ENCODE results near the gene PPARD.
"Not testable (repeated sequence)": the region's sequence is repeated elsewhere in the genome, so short reads cannot be mapped to it uniquely, and the experiment has no call there.

PPARD gene

GRCh38 chr6:35312807-35313206, 29.6 kb upstream of the PPARD start:
- DNase-seq, result no peak

- no peak for DNase-seq
Observed at GRCh38 chr6:35317483-35318195, 24.7 kb upstream of the PPARD start.

GRCh38 chr6:35318196-35319171, 23.9 kb upstream of the PPARD start:
- no peak for DNase-seq

GRCh38 chr6:35319346-35320030, 22.9 kb upstream of the PPARD start:
- no peak for DNase-seq

GRCh38 chr6:35320031-35320410, 22.3 kb upstream of the PPARD start:
- no peak for DNase-seq

GRCh38 chr6:35321091-35321490, 21.3 kb upstream of the PPARD start:
- DNase-seq, result no peak

- peak; percentile 62 for DNase-seq
Observed at GRCh38 chr6:35327349-35328027, 14.9 kb upstream of the PPARD start.

GRCh38 chr6:35328108-35328723, 14.1 kb upstream of the PPARD start:
- DNase-seq, result no peak

GRCh38 chr6:35328965-35329364, 13.4 kb upstream of the PPARD start:
- not testable (repeated sequence) for DNase-seq

GRCh38 chr6:35330541-35331119, 11.7 kb upstream of the PPARD start:
- DNase-seq, result no peak

- DNase-seq, result not testable (repeated sequence)
Observed at GRCh38 chr6:35332074-35332887, 10.1 kb upstream of the PPARD start.

- no peak for DNase-seq
Observed at GRCh38 chr6:35341557-35341956, 801 bp upstream of the PPARD start.

- no peak for DNase-seq
Observed at GRCh38 chr6:35343092-35343834, 905 bp downstream of the PPARD start.

- no peak for DNase-seq
Observed at GRCh38 chr6:35343835-35344550, 1.6 kb downstream of the PPARD start.

GRCh38 chr6:35351422-35351821, 9.1 kb downstream of the PPARD start:
- no peak for DNase-seq

GRCh38 chr6:35352735-35353134, 10.4 kb downstream of the PPARD start:
- DNase-seq, result no peak

- DNase-seq, result no peak
Observed at GRCh38 chr6:35354361-35355135, 12.2 kb downstream of the PPARD start.

GRCh38 chr6:35356391-35356790, 14.0 kb downstream of the PPARD start:
- no peak for DNase-seq

- DNase-seq, result no peak
Observed at GRCh38 chr6:35357677-35358076, 15.3 kb downstream of the PPARD start.

All from stimulated activated CD4-positive, alpha-beta T cell treated with anti-CD3 and anti-CD28 coated beads, Interleukin-12 subunit alpha, Interleukin-12 subunit beta, amount 100 ng/mL, for 4 hours (primary cell).